GM18499 (cell line): Measurements from ENCODE around the gene FOCAD.

Experiments used
- ATAC-seq: cut with Tn5 transposase; IDR thresholded peaks from one replicate; pipeline ENCODE4 v1.9.1; 2021; ENCODE audit warnings: moderate number of reproducible peaks; ENCODE audit not compliant: insufficient read depth, unreplicated experiment

Gene FOCAD

GRCh38 chr9:20997503-20998076, 313.5 kb downstream of the FOCAD start:
- ATAC-seq, result peak; percentile 76

GRCh38 chr9:21001581-21001980, 317.5 kb downstream of the FOCAD start:
- no peak for ATAC-seq

GRCh38 chr9:21002040-21002439, 318.0 kb downstream of the FOCAD start:
- no peak for ATAC-seq

- no peak for ATAC-seq
These were observed 331.2 kb downstream of the FOCAD start for GRCh38 chr9:21015129-21015815.

GRCh38 chr9:21015995-21016394, 331.9 kb downstream of the FOCAD start:
- no peak for ATAC-seq

- ATAC-seq, result no peak
These were observed 332.8 kb downstream of the FOCAD start for GRCh38 chr9:21016701-21017491.

- ATAC-seq, result no peak
These were observed 334.1 kb downstream of the FOCAD start for GRCh38 chr9:21018177-21018576.

GRCh38 chr9:21023861-21024260, 339.8 kb downstream of the FOCAD start:
- ATAC-seq, result no peak

- no peak for ATAC-seq
These were observed 343.2 kb downstream of the FOCAD start for GRCh38 chr9:21027295-21027694.

- no peak for ATAC-seq
These were observed 344.4 kb downstream of the FOCAD start for GRCh38 chr9:21028466-21028865.

GRCh38 chr9:21029661-21030060, 345.6 kb downstream of the FOCAD start:
- no peak for ATAC-seq

- peak; percentile 85 for ATAC-seq
These were observed 346.5 kb downstream of the FOCAD start for GRCh38 chr9:21030389-21031035.

- no peak for ATAC-seq
These were observed 347.2 kb downstream of the FOCAD start, which contains the start of gene HACD4 for GRCh38 chr9:21031091-21031807. Gene HACD4, minus strand, starts transcription at chr9:21031640. Its CDS starts 50 bp downstream, at chr9:21031590.

GRCh38 chr9:21031808-21032183, 347.7 kb downstream of the FOCAD start:
- no peak for ATAC-seq

- no peak for ATAC-seq
These were observed 353.2 kb downstream of the FOCAD start for GRCh38 chr9:21037278-21037677.

- no peak for ATAC-seq
These were observed 355.2 kb downstream of the FOCAD start for GRCh38 chr9:21039302-21039701.

GRCh38 chr9:21042466-21042865, 358.4 kb downstream of the FOCAD start:
- no peak for ATAC-seq

- no peak for ATAC-seq
These were observed 359.8 kb downstream of the FOCAD start for GRCh38 chr9:21043841-21044240.
